GM18499 (cell line): ENCODE results near the gene TMEM253.

Experiments used
- ATAC-seq: cut with Tn5 transposase; IDR thresholded peaks from one replicate; pipeline ENCODE4 v1.9.1; 2021; ENCODE audit warnings: moderate number of reproducible peaks; ENCODE audit not compliant: insufficient read depth, unreplicated experiment

The TMEM253 gene

DNA sequence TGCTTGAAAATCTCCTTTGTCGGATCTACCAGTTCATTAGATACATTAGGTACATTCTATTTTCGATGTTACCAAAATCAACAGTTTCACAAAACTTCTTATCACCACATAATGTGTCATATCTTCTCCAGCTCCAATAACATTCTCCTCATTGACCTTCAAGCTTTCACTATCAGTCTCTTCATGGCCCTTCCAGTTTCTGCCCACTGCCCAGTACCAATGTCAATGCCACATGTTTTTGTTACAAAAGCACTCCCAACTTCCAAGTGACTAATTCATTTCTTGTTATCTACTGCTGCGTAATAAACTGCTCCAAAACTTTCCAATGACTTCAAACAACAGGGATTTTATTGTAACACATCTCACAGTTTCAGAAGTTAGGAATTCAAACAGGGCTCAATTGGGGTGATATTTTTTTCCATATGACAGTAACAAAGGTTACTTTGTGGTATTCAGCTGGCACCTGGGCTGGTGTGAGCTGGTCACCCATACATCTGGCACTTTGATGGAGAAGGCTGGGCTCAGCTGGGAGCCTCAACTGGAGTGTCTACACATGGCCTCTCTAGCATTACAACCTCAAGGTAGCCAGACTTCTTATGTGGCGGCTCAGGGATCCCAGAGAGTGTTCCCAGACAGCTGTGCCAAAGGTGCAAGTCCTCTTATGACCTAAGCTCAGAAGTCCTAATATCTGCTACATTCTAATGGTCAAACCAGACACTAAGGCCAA lies 48.9 kb downstream of the TMEM253 start:
- ATAC-seq = no peak
